K562 (cell line): ENCODE results near the gene TRIM4. TPM values are rescaled to one million over a fixed set of nuclear protein-coding genes. Genes with fewer than 3 reads are reported as not detected.

Experiments
- BCL6 ChIP-seq: fragments of 250-450 bp; sonication (Bioruptor Pico); IDR thresholded peaks from 2 replicates; pipeline ENCODE4 v1.4.0; 2020
- CREM ChIP-seq: IDR thresholded peaks from 2 replicates; pipeline ENCODE4 v1.6.1; 2014; ENCODE audit warnings: antibody characterized with exemption, low read depth
- FOXP1 ChIP-seq: sonication (generic); formaldehyde crosslinking; IDR thresholded peaks from 2 replicates; pipeline ENCODE4 v1.8.0; 2022; ENCODE audit warnings: mild to moderate bottlenecking, missing genetic modification reagents
- GABPB1 ChIP-seq: sonication (generic); formaldehyde crosslinking; IDR thresholded peaks from 2 replicates; pipeline ENCODE4 v1.8.0; 2022; ENCODE audit warnings: mild to moderate bottlenecking, missing genetic modification reagents
- JUNB ChIP-seq: fragments of 450-650 bp; formaldehyde crosslinking; conservative IDR thresholded peaks from 2 replicates; pipeline ENCODE4 v1.4.0; 2020; ENCODE audit warnings: mild to moderate bottlenecking
- NR1H2 ChIP-seq: sonication (generic); formaldehyde crosslinking; IDR thresholded peaks from 2 replicates; pipeline ENCODE4 v1.4.0; 2020; ENCODE audit warnings: mild to moderate bottlenecking, missing genetic modification reagents
- PURB ChIP-seq: sonication (generic); formaldehyde crosslinking; IDR thresholded peaks from 2 replicates; pipeline ENCODE4 v1.9.0; 2021; ENCODE audit warnings: low read depth, mild to moderate bottlenecking, missing genetic modification reagents
- RBM22 ChIP-seq: fragments of 200-400 bp; formaldehyde crosslinking; IDR thresholded peaks from 2 replicates; pipeline ENCODE4 v1.6.1; 2018; ENCODE audit warnings: low read length, low read depth; ENCODE audit not compliant: poor library complexity, severe bottlenecking
- ZNF134 ChIP-seq: fragments of 250-450 bp; sonication (Bioruptor Pico); conservative IDR thresholded peaks from 2 replicates; pipeline ENCODE4 v1.4.0; 2020
- ZNF76 ChIP-seq: fragments of 250-450 bp; sonication (Bioruptor Pico); IDR thresholded peaks from 2 replicates; pipeline ENCODE4 v1.4.0; 2020; ENCODE audit warnings: mild to moderate bottlenecking, moderate library complexity, borderline replicate concordance
- polyA plus RNA-seq, 8 experiments: library from polyadenylated mRNA; depleted of rRNA in 4 of 8; stranded (reverse) in 5 of 8; unstranded in 3 of 8; fragments of >200 nt; fragmentation: Nextera tagmentation in 2 of 8; fragmentation: Illumina TruSeq in 1 of 8; extraction: Ambion mirVana in 2 of 8; extraction: Trizol in 1 of 8; gene quantifications; 2 replicates each; pipeline versions ENCODE4 v1.2.1 to v1.2.3, GENCODE V29; 2011 to 2014; ENCODE audit warnings: inconsistent platforms in 1 of 8, missing spikeins in 1 of 8
- total RNA-seq, 7 experiments: library from RNA; depleted of rRNA in 6 of 7; stranded (reverse); fragments of >200 nt in 6 of 7; fragmentation: Illumina TruSeq in 2 of 7; extraction: Trizol in 2 of 7; gene quantifications; 2 replicates each; pipeline versions ENCODE4 v1.2.1 to v1.2.3, GENCODE V29; 2011 to 2021; ENCODE audit warnings: low replicate concordance in 1 of 7
- TF ChIP-seq, protein P1 (sequence below), 2 experiments: IDR thresholded peaks; 2 replicates each; pipeline ENCODE4 v1.6.1; 2012; ENCODE audit warnings: improper control_type of control experiment in 2 of 2, low read depth in 2 of 2, low read length in 2 of 2, borderline replicate concordance in 1 of 2
- TF ChIP-seq, protein P2 (sequence below), 2 experiments: fragments of 450-650 bp; formaldehyde crosslinking in 1 of 2; IDR thresholded peaks; 2 replicates each; pipeline versions ENCODE4 v1.4.0 to v1.6.1; 2014 to 2020; ENCODE audit warnings: mild to moderate bottlenecking in 2 of 2, borderline replicate concordance in 1 of 2, low read depth in 1 of 2
- TF ChIP-seq, protein P3 (sequence below): fragments of 450-650 bp; IDR thresholded peaks from 2 replicates; pipeline ENCODE4 v1.7.0; 2016; ENCODE audit warnings: borderline replicate concordance

TRIM4 gene
- total and polyA plus RNA-seq, 9 of the 15 experiments (the other 6 are each of a cell fraction or from before 2014, with no cell fraction given): 6.2 to 28.3 (median 22.4) TPM

DNA sequence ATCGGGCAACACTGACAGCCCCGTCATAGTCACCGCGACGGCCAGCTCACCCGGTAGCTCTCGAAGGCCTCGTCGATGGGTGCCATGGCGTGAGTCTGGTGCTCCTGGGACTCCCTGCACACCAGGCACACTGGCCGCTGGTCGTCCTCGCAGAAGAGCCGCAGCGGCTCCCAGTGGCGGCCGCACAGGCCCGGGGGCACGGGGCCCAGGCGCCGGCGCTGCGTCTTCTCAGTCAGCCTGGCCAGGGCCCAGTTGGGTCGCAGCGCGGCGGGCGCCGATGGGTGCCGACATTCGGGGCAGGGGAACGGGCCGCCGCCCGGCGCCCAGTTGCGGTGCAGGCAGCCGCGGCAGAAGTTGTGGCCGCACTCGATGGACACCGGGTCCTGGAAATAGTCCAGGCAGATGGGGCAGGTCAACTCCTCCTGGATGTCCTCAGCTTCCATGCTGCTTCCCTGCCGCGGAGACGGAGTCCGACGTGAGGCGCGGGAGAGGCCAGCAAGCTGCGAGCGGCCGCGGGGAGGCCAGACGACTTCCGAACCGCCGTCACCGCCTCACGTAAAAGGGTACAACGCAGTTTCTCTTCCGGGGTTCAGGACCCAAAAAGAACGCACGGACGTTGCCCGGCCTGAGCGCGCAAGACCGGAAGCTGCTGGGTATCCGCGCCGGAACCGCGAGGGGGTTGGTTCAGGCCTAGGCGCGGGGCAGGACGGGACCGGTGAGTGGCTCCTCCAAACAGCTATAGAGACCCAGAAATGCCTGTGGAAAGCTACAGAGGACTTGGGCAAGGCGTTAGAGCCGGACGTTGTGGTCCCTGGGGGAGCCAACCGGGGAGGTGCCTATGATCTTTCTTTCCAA, at the start of gene TRIM4 (continued):
- TF ChIP-seq, protein P1, sequence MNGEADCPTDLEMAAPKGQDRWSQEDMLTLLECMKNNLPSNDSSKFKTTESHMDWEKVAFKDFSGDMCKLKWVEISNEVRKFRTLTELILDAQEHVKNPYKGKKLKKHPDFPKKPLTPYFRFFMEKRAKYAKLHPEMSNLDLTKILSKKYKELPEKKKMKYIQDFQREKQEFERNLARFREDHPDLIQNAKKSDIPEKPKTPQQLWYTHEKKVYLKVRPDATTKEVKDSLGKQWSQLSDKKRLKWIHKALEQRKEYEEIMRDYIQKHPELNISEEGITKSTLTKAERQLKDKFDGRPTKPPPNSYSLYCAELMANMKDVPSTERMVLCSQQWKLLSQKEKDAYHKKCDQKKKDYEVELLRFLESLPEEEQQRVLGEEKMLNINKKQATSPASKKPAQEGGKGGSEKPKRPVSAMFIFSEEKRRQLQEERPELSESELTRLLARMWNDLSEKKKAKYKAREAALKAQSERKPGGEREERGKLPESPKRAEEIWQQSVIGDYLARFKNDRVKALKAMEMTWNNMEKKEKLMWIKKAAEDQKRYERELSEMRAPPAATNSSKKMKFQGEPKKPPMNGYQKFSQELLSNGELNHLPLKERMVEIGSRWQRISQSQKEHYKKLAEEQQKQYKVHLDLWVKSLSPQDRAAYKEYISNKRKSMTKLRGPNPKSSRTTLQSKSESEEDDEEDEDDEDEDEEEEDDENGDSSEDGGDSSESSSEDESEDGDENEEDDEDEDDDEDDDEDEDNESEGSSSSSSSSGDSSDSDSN (IDR thresholded peaks at IDR 0.05; ENCODE audit: borderline replicate concordance in 1 of 2, low read depth in 2 of 2, low read length in 2 of 2): peak; percentile 79 to 93; a peak in 3 of 4 replicates
- peak; percentile 65; the same call in 1 of the 2 replicates for TF ChIP-seq FOXP1 (CRISPR knock-in tag)
- TF ChIP-seq ZNF134: no peak
- no peak for TF ChIP-seq PURB
- TF ChIP-seq, protein P2, sequence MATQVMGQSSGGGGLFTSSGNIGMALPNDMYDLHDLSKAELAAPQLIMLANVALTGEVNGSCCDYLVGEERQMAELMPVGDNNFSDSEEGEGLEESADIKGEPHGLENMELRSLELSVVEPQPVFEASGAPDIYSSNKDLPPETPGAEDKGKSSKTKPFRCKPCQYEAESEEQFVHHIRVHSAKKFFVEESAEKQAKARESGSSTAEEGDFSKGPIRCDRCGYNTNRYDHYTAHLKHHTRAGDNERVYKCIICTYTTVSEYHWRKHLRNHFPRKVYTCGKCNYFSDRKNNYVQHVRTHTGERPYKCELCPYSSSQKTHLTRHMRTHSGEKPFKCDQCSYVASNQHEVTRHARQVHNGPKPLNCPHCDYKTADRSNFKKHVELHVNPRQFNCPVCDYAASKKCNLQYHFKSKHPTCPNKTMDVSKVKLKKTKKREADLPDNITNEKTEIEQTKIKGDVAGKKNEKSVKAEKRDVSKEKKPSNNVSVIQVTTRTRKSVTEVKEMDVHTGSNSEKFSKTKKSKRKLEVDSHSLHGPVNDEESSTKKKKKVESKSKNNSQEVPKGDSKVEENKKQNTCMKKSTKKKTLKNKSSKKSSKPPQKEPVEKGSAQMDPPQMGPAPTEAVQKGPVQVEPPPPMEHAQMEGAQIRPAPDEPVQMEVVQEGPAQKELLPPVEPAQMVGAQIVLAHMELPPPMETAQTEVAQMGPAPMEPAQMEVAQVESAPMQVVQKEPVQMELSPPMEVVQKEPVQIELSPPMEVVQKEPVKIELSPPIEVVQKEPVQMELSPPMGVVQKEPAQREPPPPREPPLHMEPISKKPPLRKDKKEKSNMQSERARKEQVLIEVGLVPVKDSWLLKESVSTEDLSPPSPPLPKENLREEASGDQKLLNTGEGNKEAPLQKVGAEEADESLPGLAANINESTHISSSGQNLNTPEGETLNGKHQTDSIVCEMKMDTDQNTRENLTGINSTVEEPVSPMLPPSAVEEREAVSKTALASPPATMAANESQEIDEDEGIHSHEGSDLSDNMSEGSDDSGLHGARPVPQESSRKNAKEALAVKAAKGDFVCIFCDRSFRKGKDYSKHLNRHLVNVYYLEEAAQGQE (IDR thresholded peaks at IDR 0.05; ENCODE audit: borderline replicate concordance): peak; percentile 34; the same call in 1 of the 2 replicates
- TF ChIP-seq, protein P2 (CRISPR knock-in tag; IDR thresholded peaks at IDR 0.05; ENCODE audit: low read depth): 0 out of 2 replicates have a peak, but pooled peaks have one; percentile 8
- 0 out of 2 replicates have a peak, but pooled peaks have one; percentile 69 for TF ChIP-seq ZNF76 (CRISPR knock-in tag)
- TF ChIP-seq, protein P3, sequence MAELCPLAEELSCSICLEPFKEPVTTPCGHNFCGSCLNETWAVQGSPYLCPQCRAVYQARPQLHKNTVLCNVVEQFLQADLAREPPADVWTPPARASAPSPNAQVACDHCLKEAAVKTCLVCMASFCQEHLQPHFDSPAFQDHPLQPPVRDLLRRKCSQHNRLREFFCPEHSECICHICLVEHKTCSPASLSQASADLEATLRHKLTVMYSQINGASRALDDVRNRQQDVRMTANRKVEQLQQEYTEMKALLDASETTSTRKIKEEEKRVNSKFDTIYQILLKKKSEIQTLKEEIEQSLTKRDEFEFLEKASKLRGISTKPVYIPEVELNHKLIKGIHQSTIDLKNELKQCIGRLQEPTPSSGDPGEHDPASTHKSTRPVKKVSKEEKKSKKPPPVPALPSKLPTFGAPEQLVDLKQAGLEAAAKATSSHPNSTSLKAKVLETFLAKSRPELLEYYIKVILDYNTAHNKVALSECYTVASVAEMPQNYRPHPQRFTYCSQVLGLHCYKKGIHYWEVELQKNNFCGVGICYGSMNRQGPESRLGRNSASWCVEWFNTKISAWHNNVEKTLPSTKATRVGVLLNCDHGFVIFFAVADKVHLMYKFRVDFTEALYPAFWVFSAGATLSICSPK: no peak
- no peak for TF ChIP-seq JUNB (CRISPR knock-in tag)
- TF ChIP-seq CREM: peak; percentile 88
- TF ChIP-seq BCL6: no peak
- TF ChIP-seq GABPB1 (CRISPR knock-in tag): peak; percentile 93
- TF ChIP-seq NR1H2 (CRISPR knock-in tag): peak; percentile 96; the same call in 1 of the 2 replicates
- peak; percentile 74 for TF ChIP-seq RBM22
